Stimulated activated CD8-positive, alpha-beta memory T cell treated with anti-CD3 and anti-CD28 coated beads, Interleukin-7, amount 100 ng/mL, for 24 hours (primary cell): Measurements from ENCODE around the gene SCGB1D4.
"Not testable (repeated sequence)": the region's sequence is repeated elsewhere in the genome, so short reads cannot be mapped to it uniquely, and the experiment has no call there.

Experiments
- DNase-seq: peaks from one replicate; pipeline ENCODE4 v3.0.0-alpha.2; 2020; ENCODE audit warnings: low read depth

SCGB1D4 gene

DNA sequence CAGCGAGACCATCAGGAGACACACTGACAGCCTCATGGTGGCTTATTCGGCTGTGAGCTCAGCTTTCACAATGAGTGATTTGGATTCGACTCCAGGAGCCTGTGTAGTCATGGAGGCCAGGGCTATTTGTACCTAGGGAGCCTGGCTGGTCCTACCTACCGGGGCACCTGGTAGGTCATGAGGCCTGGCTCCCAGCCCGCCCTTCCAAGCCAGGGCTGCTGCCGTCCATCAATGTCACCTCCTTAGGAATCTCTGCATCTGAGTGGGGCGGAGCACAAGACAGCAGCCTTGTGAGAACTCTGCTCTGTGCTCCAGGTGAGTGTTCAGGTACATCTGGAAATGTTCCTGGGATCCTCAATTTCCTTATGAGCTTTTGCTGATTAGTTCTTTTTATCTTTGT is at the start of gene SCGB1D4:
Gene SCGB1D4, minus strand, starts transcription at position 101 of the 400 bp plus-strand sequence. Its CDS starts 65 bp downstream, at position 36.
- no peak for DNase-seq

DNA sequence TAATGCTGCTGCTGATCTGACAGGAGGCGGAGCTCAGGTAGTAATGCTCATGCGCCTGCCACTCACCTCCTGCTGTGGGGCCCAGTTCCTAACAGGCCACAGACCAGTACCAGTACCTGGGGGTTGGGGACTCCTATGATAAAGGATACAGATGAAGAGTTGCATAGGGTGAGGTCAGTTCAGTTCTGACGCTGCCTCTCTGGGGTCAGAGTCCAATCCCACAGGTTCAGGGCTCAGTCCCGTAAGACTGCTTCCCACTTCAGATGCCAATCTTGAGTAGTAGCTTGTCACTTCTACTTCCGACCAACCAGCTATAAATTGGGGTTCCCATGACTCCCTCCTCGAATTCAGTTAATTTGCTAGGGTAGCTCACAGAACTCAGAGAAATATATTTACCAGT is 47.0 kb upstream of the SCGB1D4 start:
- no peak for DNase-seq

DNA sequence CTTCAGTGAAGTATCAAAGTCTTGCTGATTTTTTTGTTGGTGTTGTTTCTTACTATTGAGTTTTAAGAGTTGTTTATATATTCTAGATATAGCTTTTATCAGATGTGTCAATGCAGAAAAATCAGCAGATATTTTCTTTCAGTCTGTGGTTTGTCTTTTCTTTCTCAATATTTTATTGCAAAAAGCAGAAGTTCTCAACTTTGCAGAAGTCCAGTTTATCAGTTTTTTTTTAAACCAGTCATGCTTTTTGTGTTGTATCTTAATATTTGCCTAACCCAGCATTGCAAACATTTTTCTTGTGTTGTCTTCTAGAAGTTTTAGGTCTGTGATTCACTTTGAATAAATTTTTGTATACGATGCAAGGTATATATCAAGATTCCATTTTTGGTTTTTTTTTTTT is 45.3 kb upstream of the SCGB1D4 start:
- DNase-seq, result no peak

- not testable (repeated sequence) for DNase-seq
Observed at GRCh38 chr11:62343646-62344190, 44.8 kb upstream of the SCGB1D4 start.

GRCh38 chr11:62341588-62341987 is 42.7 kb upstream of the SCGB1D4 start:
- DNase-seq, result no peak

- DNase-seq, result peak; percentile 16
Observed at GRCh38 chr11:62340269-62340901, 41.5 kb upstream of the SCGB1D4 start.

GRCh38 chr11:62338218-62338617 is 39.3 kb upstream of the SCGB1D4 start:
- DNase-seq, result no peak

- DNase-seq, result peak; percentile 55
Observed at GRCh38 chr11:62337303-62338181, 38.7 kb upstream of the SCGB1D4 start, which contains the start of gene ASRGL1. TSS of gene ASRGL1 (plus strand) at chr11:62337448. CDS start at chr11:62337978, 530 bp downstream.

GRCh38 chr11:62336949-62337302 is 38.1 kb upstream of the SCGB1D4 start:
- DNase-seq, result not testable (repeated sequence)

- no peak for DNase-seq
Observed at GRCh38 chr11:62333768-62334167, 34.9 kb upstream of the SCGB1D4 start.

- DNase-seq, result not testable (repeated sequence)
Observed at GRCh38 chr11:62331264-62331663, 32.4 kb upstream of the SCGB1D4 start.

DNA sequence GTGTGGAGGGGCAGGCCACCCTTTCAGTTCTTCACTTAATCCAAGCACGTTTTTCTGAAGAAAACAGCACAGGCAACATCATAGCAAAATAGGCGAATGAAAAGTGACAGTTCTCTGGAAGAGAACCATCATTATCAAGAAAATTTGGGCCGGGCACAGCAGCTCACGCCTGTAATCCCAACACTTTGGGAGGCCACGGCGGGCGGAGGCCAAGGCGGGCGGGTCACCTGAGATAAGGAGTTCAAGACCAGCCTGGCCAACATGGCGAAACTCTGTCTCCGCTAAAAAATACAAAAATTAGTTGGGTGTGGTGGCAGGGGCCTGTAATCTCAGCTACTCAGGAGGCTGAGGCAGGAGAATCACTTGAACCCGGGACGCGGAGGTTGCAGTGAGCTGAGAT is 28.7 kb upstream of the SCGB1D4 start:
- not testable (repeated sequence) for DNase-seq

GRCh38 chr11:62326719-62327118 is 27.8 kb upstream of the SCGB1D4 start:
- not testable (repeated sequence) for DNase-seq

- not testable (repeated sequence) for DNase-seq
Observed at GRCh38 chr11:62325781-62326180, 26.9 kb upstream of the SCGB1D4 start.

DNA sequence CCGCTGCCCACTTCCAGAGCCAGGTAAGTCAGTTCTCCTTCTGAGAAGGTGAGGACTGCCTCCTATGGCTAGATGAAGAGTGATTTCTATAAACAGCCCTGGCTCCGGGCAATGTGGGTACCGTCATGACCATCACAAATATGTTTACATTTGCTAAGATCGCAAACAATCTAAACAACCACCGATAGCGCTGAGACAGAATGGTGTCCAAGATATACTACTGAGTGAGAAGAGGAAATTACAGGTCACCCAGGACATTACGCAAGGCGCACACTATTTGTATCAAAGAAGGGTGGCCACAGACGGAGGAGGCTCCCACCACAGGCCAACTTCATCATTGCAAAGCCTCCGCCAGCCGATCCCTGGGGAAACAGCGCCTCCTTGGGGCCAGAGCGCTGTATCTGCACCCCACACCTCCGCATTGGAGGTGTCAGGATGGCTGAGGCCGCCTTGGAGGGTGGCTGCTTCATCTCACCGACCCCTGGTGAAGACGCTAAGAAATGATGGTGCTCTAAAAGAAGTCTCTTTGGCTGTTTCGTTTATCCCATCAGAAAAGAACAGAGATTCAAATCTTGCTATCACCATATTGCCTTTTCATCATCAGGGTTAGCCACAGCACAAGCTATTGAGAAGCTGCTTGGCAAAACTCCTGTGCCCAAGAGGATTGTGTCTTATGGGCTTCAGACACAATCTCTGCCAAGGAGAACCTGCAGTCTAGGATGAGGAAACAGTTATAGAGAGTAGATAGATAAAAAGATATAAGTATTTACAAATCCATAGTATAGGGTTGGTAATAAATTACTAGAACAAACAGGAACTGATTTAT is 26.1 kb upstream of the SCGB1D4 start:
- DNase-seq, result peak; percentile 39

DNA sequence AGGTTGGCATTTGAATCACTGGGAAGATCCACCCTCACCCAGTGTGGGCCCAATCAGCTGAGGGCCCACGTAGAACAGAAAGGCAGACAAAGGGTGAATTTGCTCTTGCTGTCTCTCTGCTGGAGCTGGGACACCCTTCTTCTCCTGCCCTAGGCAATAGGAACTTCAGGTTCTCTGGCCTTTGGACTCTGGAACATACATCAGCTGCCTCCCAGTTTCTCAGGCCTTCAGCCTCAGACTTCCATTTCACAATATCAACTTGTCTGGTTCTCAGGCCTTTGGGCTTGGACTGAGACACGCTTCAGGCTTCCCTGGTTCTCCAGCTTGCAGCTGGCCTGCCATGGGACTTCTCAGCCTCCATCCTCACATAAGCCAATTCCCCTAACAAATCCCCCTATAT is 23.6 kb upstream of the SCGB1D4 start:
- no peak for DNase-seq

DNA sequence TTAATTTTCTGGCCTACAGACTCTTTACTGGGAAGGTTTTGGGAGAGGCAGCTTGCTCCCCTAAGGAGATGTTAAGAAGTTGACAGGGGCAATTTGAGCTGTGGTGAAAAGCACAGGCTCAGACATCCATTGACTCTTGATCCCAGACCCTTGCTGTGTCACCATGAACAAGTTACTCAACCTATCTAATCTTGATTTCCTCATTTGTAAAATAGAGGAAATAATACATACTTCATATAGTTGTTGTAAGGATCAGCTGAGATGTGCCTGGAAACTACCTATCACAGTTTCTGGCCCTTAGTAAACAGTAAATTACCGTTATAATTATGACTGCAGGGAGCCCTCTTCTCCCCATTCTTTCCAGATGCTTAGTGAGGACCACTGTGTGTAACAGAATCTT is 16.6 kb upstream of the SCGB1D4 start:
- DNase-seq, result no peak

DNA sequence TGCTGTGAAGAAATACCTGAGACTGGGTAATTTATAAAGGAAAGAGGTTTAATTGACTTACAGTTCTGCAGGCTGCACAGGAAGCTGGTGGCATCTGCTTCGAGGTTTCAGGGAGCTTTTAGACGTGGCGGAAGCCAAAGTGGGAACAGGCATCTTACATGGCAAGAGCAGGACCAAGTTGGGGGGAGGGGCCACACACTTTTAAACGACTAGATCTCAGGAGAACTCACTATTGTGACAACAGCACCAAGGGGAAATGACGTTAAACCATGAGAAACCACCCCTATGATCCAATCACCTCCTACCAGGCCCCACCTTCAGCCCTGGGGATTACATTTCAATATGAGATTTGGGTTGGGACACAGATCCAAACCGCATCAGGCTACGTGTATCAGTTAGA is 11.1 kb upstream of the SCGB1D4 start:
- no peak for DNase-seq

DNA sequence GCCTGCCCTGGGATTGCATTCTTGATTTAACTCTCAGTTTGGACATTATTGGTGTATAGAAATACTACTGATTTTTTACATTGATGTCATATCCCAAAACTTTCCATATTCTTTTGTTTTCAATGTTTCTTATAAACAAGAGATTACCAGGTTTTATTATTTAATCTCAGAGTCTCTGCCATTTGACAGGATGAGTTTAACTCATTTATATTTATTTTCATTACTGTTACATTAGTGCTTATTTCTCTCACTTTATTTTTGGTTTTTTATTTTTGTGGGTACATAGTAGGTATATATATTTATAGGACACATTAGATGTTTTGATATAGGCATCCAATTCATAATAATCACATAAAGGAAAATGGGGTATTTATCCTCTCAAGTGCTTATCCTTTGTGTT is 9.1 kb upstream of the SCGB1D4 start:
- no peak for DNase-seq

DNA sequence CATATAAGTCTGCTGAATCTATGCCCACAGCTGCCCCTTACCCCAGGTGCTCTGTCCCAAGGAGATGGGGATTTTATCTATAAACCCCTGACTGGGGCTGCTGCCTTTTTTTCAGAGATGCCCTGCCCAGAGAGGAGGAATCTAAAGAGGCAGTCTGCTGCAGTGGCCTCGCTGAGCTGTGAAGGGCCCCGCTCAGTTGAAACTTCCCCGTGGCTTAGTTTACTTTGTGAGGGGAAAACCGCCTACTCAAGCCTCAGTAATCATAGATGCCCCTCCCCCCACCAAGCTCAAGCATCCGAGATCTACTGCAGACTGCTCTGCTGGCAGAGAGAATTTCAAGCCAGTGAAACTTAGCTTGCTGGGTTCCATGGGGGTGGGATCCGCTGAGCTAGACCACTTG is 7.4 kb upstream of the SCGB1D4 start:
- no peak for DNase-seq

DNA sequence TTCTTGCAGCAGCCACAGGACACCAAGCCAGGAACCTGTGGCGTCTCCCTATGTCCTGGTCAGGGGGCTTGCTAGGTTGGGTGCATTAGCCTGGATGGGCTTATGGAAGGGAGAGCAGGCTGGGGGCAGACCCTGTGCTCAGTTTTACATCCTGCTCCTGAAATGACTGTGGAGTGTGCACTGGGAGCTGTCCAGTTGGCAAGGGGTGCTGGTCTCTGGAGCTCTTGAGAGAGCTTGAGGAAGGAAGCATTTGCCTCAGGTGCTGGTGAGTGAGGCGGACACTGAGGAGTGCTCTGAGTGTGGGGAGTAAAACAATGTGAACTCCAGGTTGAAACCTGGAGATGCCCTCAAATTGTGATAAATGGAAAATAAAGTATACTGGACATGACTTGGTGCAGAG is 3.4 kb downstream of the SCGB1D4 start:
- no peak for DNase-seq

GRCh38 chr11:62280452-62280851 is 18.4 kb downstream of the SCGB1D4 start:
- no peak for DNase-seq
